HG02763 (cell line): ENCODE measurements around the gene PTPRO.

Experiments
- ATAC-seq: cut with Tn5 transposase; IDR thresholded peaks from one replicate; pipeline ENCODE4 v1.9.1; 2021; ENCODE audit warnings: mild to moderate bottlenecking, moderate library complexity; ENCODE audit not compliant: unreplicated experiment

PTPRO gene

GRCh38 chr12:15443611-15444010 is 121.3 kb downstream of the PTPRO start:
- no peak for ATAC-seq

GRCh38 chr12:15444523-15444922 is 122.2 kb downstream of the PTPRO start:
- no peak for ATAC-seq

- ATAC-seq, result no peak
Measured at GRCh38 chr12:15446807-15447206, 124.5 kb downstream of the PTPRO start.

- ATAC-seq, result no peak
Measured at GRCh38 chr12:15453613-15454012, 131.3 kb downstream of the PTPRO start.

- no peak for ATAC-seq
Measured at GRCh38 chr12:15458008-15458407, 135.7 kb downstream of the PTPRO start.

GRCh38 chr12:15468911-15469310 is 146.6 kb downstream of the PTPRO start:
- no peak for ATAC-seq

GRCh38 chr12:15469356-15469755 is 147.0 kb downstream of the PTPRO start:
- no peak for ATAC-seq

- no peak for ATAC-seq
Measured at GRCh38 chr12:15472036-15472435, 149.7 kb downstream of the PTPRO start.

- ATAC-seq, result no peak
Measured at GRCh38 chr12:15474766-15475165, 152.5 kb downstream of the PTPRO start.

GRCh38 chr12:15477761-15478160 is 155.5 kb downstream of the PTPRO start:
- no peak for ATAC-seq

- ATAC-seq, result no peak
Measured at GRCh38 chr12:15481846-15482245, 159.5 kb downstream of the PTPRO start.

- ATAC-seq, result no peak
Measured at GRCh38 chr12:15485466-15485865, 163.2 kb downstream of the PTPRO start.

GRCh38 chr12:15486859-15487258 is 164.6 kb downstream of the PTPRO start:
- no peak for ATAC-seq

GRCh38 chr12:15488481-15488880 is 166.2 kb downstream of the PTPRO start:
- no peak for ATAC-seq

- no peak for ATAC-seq
Measured at GRCh38 chr12:15494329-15495046, 172.2 kb downstream of the PTPRO start.

- no peak for ATAC-seq
Measured at GRCh38 chr12:15495746-15496145, 173.4 kb downstream of the PTPRO start.

- ATAC-seq, result no peak
Measured at GRCh38 chr12:15496738-15497137, 174.4 kb downstream of the PTPRO start.

- no peak for ATAC-seq
Measured at GRCh38 chr12:15497671-15498292, 175.5 kb downstream of the PTPRO start.

- no peak for ATAC-seq
Measured at GRCh38 chr12:15502211-15502610, 179.9 kb downstream of the PTPRO start.

- ATAC-seq, result no peak
Measured at GRCh38 chr12:15505616-15506015, 183.3 kb downstream of the PTPRO start.

GRCh38 chr12:15515010-15515409 is 192.7 kb downstream of the PTPRO start:
- no peak for ATAC-seq

- ATAC-seq, result no peak
Measured at GRCh38 chr12:15520083-15520482, 197.8 kb downstream of the PTPRO start.

- no peak for ATAC-seq
Measured at GRCh38 chr12:15520844-15521243, 198.5 kb downstream of the PTPRO start.
